ENCODE results near the gene PHLDA2. TPM values are rescaled to one million over a fixed set of nuclear protein-coding genes. Genes with fewer than 3 reads are reported as not detected.

PHLDA2 gene
- total RNA-seq, 2 experiments from 2014 or later = 0.16 to 0.34 TPM

DNA sequence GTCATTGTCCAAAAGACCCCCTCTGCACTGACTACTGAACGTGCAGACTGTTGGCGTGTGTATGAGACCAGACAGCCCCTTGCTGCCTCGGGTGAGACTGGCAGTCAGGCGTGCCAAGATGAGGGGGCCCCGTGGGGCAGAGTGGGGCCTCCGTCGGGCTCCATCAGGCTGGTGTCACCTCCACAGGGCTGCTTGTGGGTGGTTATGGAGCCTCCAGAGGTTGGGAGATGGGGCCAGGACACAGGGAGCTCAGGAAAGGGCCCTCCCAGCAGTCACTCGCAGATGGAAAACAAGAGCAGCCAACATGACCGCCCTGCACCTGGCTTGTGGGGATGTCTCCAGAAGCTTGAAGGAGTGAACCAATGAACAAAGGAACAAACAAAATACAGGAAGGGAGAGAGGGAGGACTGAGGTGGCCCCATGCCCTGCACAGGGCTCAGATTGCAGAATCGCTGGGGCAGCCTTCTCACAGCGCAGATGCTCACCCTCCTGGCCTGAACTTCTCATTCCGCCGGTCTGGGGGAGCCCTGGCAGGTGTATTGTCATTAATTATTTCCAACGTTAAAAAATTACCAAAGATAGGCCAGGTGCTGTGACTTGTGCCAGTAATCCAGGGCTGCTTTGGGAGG is 5.5 kb upstream of the PHLDA2 start:
- no peak for DNase-seq (ENCODE audit: low spot score)
- H3K4me2 ChIP-seq (ENCODE audit: low read length) = no peak overlapping the region
- peaks cover 21% of the 10 kb centered on the region for H3K9me3 ChIP-seq (ENCODE audit: low read length)
- H3K27ac ChIP-seq (ENCODE audit: low read depth, low read length, poor library complexity, severe bottlenecking) = no peak overlapping the region
- TF ChIP-seq, protein P1, sequence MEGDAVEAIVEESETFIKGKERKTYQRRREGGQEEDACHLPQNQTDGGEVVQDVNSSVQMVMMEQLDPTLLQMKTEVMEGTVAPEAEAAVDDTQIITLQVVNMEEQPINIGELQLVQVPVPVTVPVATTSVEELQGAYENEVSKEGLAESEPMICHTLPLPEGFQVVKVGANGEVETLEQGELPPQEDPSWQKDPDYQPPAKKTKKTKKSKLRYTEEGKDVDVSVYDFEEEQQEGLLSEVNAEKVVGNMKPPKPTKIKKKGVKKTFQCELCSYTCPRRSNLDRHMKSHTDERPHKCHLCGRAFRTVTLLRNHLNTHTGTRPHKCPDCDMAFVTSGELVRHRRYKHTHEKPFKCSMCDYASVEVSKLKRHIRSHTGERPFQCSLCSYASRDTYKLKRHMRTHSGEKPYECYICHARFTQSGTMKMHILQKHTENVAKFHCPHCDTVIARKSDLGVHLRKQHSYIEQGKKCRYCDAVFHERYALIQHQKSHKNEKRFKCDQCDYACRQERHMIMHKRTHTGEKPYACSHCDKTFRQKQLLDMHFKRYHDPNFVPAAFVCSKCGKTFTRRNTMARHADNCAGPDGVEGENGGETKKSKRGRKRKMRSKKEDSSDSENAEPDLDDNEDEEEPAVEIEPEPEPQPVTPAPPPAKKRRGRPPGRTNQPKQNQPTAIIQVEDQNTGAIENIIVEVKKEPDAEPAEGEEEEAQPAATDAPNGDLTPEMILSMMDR (conservative IDR thresholded peaks at IDR 0.05; ENCODE audit: low read length) = no peak
- no peak for TF ChIP-seq EZH2phosphoT487 (IDR thresholded peaks at IDR 0.05; ENCODE audit: borderline replicate concordance, low read depth, low read length)
- H3K79me2 ChIP-seq (ENCODE audit: insufficient read depth, low read depth, low read length) = no peaks in the 10 kb centered on the region
- no peak overlapping the region for H3K4me3 ChIP-seq (ENCODE audit: low read depth, low read length, poor library complexity, severe bottlenecking)
- POLR2A ChIA-PET = no interaction called here
- no peaks in the 10 kb centered on the region for H4K20me1 ChIP-seq (ENCODE audit: insufficient read depth, low read length)
- H3K36me3 ChIP-seq (ENCODE audit: insufficient read depth, low read length) = 0 out of 2 replicates have a peak, but pooled peaks cover 5% of the 10 kb centered on the region
- no peaks in the 10 kb centered on the region for H3K9me2 ChIP-seq (ENCODE audit: insufficient read depth, low read length)
- H3K4me1 ChIP-seq (ENCODE audit: insufficient read depth, low read length, poor library complexity, severe bottlenecking) = no peaks in the 10 kb centered on the region
- CTCF ChIA-PET (ENCODE audit: unreplicated experiment) = no interaction called here
- no peak overlapping the region for H2AFZ ChIP-seq (ENCODE audit: low read length)
- BruUV-seq (replicated peaks) = no TSS peak
- intact Hi-C loops (cut with micrococcal nuclease; ENCODE audit: unreplicated experiment) = no loop called here

DNA sequence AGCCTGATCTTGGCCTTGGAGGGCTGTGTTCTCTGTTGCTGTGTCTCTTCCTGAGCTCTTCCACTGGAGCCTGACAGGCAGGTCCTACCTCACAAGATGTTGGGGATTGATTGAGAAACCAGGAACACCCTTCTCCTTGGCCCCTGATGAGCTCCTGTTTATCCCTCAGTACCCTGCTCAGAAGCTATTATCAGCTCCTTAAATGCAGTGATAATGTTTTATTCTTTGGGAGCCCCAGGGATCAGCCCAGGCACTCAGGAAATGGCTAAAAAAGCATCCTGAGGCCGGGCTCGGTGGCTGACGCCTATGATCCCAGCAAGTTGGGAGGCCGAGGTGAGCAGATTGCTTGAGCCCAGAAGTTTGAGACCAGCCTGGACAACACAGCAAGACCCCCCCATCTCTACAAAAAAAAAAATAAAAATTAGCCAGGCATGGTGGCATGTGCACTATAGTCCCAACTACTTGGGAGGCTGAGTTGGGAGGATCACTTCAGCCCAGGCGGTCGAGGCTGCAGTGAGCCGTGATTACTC is 4.9 kb upstream of the PHLDA2 start:
- no peaks in the 10 kb centered on the region for H4K20me1 ChIP-seq (ENCODE audit: insufficient read depth, low read length)
- BruUV-seq (replicated peaks) = no TSS peak
- no peak overlapping the region for H3K4me2 ChIP-seq (ENCODE audit: low read length)
- ChIA-PET CTCF (ENCODE audit: unreplicated experiment) (no interaction called here), POLR2A (no interaction called here)
- H3K9me3 ChIP-seq (ENCODE audit: low read length) = peaks cover 14% of the 10 kb centered on the region
- H3K9me2 ChIP-seq (ENCODE audit: insufficient read depth, low read length) = no peaks in the 10 kb centered on the region
- intact Hi-C loops (cut with micrococcal nuclease; ENCODE audit: unreplicated experiment) = no loop called here
- H3K36me3 ChIP-seq (ENCODE audit: insufficient read depth, low read length) = 0 out of 2 replicates have a peak, but pooled peaks cover 5% of the 10 kb centered on the region
- no peak overlapping the region for H3K4me3 ChIP-seq (ENCODE audit: low read depth, low read length, poor library complexity, severe bottlenecking)
- no peak overlapping the region for H3K27ac ChIP-seq (ENCODE audit: low read depth, low read length, poor library complexity, severe bottlenecking)
- TF ChIP-seq, protein P1 (conservative IDR thresholded peaks at IDR 0.05; ENCODE audit: low read length) = no peak
- no peak for TF ChIP-seq EZH2phosphoT487 (IDR thresholded peaks at IDR 0.05; ENCODE audit: borderline replicate concordance, low read depth, low read length)
- DNase-seq (ENCODE audit: low spot score) = no peak
- no peaks in the 10 kb centered on the region for H3K4me1 ChIP-seq (ENCODE audit: insufficient read depth, low read length, poor library complexity, severe bottlenecking)
- no peak overlapping the region for H2AFZ ChIP-seq (ENCODE audit: low read length)
- no peaks in the 10 kb centered on the region for H3K79me2 ChIP-seq (ENCODE audit: insufficient read depth, low read depth, low read length)

DNA sequence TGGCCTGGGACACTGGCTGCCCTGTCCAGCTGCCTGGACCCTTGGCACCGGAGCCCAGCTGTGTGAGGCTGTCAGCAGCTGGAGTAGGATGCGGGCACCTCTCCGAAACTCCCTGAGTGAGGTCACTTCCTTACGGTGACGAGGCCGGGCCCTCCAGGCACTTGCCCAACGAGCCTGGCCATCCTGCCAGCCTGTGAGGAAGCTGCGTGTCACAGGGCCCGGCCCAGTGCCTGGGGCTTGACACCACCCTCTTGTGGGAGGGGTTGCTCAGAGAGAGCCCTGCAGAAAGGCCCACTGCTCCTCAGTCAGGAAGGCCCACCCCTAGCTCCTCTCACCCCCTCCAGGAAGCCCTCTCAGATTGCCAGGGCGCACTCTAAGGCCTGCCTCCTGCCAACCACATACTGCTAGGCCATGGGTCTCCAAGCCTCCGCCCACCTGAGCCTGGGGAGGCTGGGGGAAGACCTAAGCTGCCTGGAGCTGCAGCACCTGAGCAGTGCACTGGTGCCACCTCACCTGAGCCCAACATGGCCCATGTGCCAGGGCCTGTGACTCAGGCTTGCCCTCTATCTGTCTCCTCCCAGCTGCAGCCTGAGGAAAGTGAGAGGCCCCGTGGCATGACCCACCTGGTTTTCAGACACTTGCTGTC is 4.3 kb upstream of the PHLDA2 start:
- Histone ChIP-seq H4K20me1 (ENCODE audit: insufficient read depth, low read length) (no peaks in the 10 kb centered on the region), H3K36me3 (ENCODE audit: insufficient read depth, low read length) (no peaks in the 10 kb centered on the region), H3K79me2 (ENCODE audit: insufficient read depth, low read depth, low read length) (no peaks in the 10 kb centered on the region), H3K9me3 (ENCODE audit: low read length) (peaks cover 8% of the 10 kb centered on the region), H2AFZ (ENCODE audit: low read length) (no peak overlapping the region), H3K4me2 (ENCODE audit: low read length) (no peak overlapping the region), H3K27ac (ENCODE audit: low read depth, low read length, poor library complexity, severe bottlenecking) (no peak overlapping the region), H3K9me2 (ENCODE audit: insufficient read depth, low read length) (no peaks in the 10 kb centered on the region), H3K4me1 (ENCODE audit: insufficient read depth, low read length, poor library complexity, severe bottlenecking) (no peaks in the 10 kb centered on the region), H3K4me3 (ENCODE audit: low read depth, low read length, poor library complexity, severe bottlenecking) (no peak overlapping the region)
- CTCF ChIA-PET (ENCODE audit: unreplicated experiment) = no interaction called here
- POLR2A ChIA-PET = interaction anchor here (0.5 kb wide), 1 partner anchor 65 kb away, joined by 3 read pairs; no protein-coding TSS in a partner anchor
- intact Hi-C loops (cut with micrococcal nuclease; ENCODE audit: unreplicated experiment) = no loop called here
- BruUV-seq (replicated peaks) = no TSS peak
- TF ChIP-seq, protein P1 (conservative IDR thresholded peaks at IDR 0.05; ENCODE audit: low read length) = no peak
- no peak for TF ChIP-seq EZH2phosphoT487 (IDR thresholded peaks at IDR 0.05; ENCODE audit: borderline replicate concordance, low read depth, low read length)
- no peak for DNase-seq (ENCODE audit: low spot score)

Data from OCI-LY7 (cell line).